Femur (tissue), 1 donor: ENCODE measurements around the gene FCRLA.

Experiments
- DNase-seq: peaks from one replicate; pipeline ENCODE4 v3.0.0-alpha.2; 2017

FCRLA gene

GRCh38 chr1:161735837-161736236 lies 28.8 kb downstream of the FCRLA start:
- DNase-seq: no peak

DNA sequence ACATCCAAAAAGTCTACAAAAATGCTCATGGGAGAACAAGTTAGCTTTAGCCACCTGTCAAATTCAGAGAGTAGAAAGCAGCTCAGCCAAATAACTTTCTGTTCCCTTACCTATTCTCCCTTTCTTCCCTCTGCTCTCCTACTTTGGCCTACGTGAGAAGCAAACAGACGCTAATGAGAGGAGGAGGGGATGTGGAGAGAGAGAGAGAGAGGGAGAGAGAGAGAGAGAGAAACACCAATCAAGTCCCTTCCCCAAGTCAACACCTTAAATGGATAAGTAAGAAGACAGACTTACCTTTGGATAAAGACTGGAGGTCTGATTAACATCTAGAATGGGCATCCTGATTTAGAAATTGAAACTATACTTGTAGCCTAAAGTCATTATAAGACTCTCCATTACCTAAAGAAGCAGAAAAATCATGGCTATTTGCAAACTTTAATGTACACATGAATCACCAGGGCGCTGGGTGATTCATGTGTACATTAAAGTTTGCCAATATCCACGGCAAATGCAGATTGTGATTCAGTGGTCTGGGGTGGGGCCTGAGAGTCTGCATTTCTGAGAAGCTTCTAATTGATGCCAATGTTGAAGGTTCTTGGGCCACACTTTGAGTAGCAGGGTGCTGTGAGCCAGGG lies 29.4 kb downstream of the FCRLA start:
- DNase-seq: no peak

GRCh38 chr1:161737625-161738024 lies 30.6 kb downstream of the FCRLA start:
- DNase-seq: no peak

DNA sequence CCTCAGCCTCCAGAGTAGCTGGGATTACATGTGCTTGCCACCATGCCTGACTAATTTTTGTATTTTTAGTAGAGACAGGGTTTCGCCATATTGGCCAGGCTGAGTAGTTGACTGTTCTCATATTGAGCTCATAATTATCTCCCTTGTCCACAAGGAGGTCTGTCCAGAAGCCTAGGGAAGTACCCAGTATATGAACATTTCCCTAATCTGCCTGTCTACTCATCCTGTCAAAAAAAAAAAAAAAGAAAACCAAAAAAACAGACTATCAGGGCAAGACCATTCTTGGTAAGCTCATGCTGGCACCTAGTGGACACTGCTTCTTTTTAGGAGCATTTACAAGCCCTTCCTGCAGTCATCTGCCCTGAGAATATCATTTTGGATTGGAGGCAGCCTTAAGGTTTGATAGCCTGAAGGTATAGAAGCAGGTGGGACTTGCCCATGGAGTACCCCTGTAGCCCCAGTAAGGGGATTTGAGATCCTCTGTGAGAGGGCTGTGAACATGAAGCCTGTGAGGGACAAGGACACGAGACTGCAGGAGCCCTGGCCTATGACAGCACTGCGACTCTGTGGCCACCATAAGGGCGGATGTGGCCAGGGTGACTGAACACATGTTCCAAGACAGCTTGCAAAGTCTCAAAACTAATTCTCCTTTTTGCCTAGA lies 31.7 kb downstream of the FCRLA start:
- no peak for DNase-seq

DNA sequence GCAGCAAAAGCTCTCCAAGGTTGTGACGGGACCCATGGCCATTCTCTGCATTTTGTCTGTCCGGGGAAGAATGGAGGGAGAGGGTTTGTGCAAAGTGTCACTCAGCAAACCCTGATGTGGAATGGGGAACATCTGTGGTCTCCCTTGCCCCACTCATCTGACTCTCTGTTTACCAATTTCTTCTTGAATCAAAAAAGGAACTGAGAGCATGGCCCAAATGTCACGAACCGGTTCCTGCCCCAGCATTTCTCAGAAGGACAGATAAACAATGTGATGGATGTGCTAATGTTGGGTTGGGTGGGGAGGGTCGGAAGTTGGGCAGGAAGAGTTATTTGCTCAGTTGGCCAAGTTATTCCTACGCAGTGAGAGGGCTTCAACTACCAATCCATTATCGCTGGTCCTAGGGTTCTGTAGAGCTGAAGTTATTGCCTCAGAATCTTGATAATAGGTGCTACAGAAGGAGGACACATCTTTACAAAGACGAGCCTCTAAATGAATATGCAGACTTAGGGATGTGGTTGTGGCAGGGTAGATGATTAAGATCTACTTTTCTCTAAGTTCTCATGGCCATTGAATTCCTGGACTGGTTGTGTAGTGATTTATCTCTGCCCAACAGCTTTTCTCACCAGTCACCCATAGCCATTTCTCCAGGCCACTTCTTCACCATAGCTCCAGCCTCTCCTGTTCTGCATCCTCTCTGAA lies 33.0 kb downstream of the FCRLA start:
- no peak for DNase-seq

DNA sequence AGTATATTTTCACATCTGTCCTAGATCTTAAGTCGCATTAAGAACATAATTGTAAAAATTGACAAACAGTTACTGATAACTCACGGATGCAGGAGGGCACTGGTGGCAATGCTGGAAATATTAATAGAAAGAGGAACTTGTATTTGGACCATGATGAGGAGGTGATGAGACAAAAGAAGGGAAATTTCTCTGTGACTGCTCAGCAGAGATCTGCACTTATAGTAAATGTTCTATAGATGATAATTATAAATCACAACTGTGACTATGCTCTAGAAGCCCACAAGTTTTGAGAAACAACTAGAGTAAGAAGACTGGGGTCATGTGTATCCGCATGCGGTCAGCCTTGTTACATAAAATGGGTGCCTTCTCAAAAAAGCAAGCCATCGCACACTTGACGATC lies 33.9 kb downstream of the FCRLA start:
- no peak for DNase-seq

DNA sequence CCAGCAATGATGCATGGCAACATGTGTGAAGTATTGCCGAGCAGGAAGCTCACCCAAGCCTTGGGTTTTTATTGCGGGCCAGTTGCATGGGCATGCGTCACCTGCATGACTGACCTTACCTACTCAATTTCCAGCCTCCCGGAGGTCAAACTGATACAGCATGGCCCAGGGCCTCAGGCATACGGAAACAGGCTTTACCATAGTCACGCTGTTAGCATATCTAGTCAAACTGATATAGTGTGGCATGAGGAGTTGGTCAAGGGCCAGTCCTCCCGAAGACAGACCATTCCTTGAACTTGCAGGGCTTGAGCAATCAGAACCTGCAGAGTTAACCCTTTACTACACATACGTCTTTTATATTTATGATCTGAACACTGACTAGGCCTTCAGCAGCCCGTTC lies 36.2 kb downstream of the FCRLA start:
- DNase-seq: no peak

GRCh38 chr1:161747801-161748200 lies 40.8 kb downstream of the FCRLA start:
- DNase-seq: no peak

DNA sequence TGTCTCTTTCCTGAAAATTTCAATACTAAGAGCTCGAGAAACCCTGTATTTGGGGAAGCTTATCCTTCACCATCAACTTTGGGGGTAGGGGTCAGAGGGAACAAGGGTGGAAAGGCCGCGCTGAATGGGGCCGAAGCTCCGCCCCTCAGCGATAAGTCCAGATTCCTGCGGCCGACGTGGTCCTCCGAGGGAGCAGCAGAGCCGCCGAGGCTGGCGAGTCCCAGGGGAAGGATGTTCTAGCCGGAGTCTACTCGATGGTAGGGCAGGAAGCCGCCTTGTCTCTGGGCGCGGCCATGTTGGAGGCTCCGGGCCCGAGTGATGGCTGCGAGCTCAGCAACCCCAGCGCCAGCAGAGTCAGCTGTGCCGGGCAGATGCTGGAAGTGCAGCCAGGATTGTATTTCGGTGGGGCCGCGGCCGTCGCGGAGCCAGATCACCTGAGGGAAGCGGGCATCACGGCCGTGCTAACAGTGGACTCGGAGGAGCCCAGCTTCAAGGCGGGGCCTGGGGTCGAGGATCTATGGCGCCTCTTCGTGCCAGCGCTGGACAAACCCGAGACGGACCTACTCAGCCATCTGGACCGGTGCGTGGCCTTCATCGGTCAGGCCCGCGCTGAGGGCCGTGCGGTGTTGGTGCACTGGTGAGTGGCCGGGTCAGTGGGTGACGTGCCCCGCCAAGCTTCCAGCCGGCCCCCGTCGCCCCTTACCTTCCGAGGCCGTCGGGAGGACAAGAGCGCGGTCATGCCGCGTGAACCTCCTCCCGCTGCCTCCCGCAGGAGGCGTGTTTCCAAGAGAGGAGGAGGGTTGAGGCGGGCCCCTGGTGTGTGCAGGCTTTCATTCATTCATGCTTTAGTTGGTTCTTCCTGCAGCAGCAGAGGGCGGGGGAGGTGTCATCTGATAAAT lies 42.7 kb downstream of the FCRLA start, which contains the start of gene DUSP12:
TSS of gene DUSP12 (plus strand) at position 278 of the 899 bp plus-strand sequence. CDS start at position 294, 16 bp downstream.
- DNase-seq: peak; percentile 97

DNA sequence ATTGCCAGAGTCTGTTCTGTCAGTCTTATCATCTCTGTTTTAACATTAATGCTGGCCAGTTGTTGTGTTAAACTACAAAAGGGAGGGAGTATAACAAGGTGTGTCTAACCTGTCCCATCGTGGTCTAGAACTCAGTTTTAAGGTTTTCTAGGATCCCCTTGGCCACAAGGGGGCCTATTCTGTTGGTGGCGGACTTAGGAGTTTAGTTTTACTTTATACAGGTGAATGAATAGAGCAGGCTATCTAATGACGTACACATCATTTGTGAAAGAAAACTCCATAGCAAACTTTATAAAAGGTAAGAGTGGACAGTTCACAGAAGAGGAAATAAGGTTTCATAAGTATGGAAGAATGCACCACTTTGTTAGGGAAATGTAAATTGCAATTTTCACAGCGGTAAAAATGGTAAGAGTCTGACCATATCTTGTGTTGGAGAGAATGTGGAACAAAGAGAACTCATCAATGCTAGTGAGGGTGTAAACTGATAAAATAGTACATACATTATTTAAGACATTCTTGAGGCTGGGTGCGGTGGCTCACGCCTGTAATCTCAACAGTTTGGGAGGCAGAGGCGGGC lies 56.6 kb downstream of the FCRLA start:
- DNase-seq: no peak
